HepG2 (cell line): Measurements from ENCODE around the gene SH3BGRL2. TPM values are rescaled to one million over a fixed set of nuclear protein-coding genes. Genes with fewer than 3 reads are reported as not detected.

ENCODE experiments used
- ATAC-seq: fragments of 200-7000 bp; cut with Tn5 transposase; 3 replicates; pipeline ENCODE4 v1.9.1; 2020; ENCODE audit warnings: mild to moderate bottlenecking, moderate library complexity
- BruUV-seq: library from RNA; stranded (reverse); fragments of 400-500 nt; replicated peaks from 2 replicates; lab custom pipeline; 2021; lab: Mats Ljungman, UMichigan
- CTCF ChIA-PET: fragments of 300-600 bp; formaldehyde crosslinking; extraction: SDS; loops from one replicate; lab custom pipeline; 2021; ENCODE audit warnings: low total read pairs, inconsistent platforms, low intra/inter-chr PET ratio; lab: Yijun Ruan, JAX
- POLR2A ChIA-PET: fragments of 350-600 bp; sonication (Branson Sonifier 250); formaldehyde crosslinking; loops from one replicate; lab custom pipeline; 2020; ENCODE audit warnings: antibody characterized with exemption, inconsistent platforms; lab: Yijun Ruan, JAX
- DNase-seq: peaks from one replicate; pipeline ENCODE4 v3.0.0-alpha.2; 2015; ENCODE audit warnings: low spot score
- FAIRE-seq: peaks from 3 replicates; lab custom pipeline; 2011; peaks lifted over from hg19 to GRCh38; lab: Jason Lieb, UNC
- H2AFZ ChIP-seq: one replicate; pipeline ENCODE4 v1.6.1; 2011; ENCODE audit warnings: low read length, inconsistent platforms
- H3K27ac ChIP-seq: fragments of 300-600 bp; 3 replicates; pipeline ENCODE4 v1.8.0; 2011; ENCODE audit warnings: mixed run types, mild to moderate bottlenecking, mixed read lengths, low read length, inconsistent platforms; ENCODE audit not compliant: insufficient read depth; ENCODE audit errors: extremely low read length
- H3K27me3 ChIP-seq, 2 experiments: fragments of 200-600 bp in 1 of 2; 2 replicates in 1 of 2; 3 replicates in 1 of 2; pipeline versions ENCODE4 v1.6.0 to v1.8.0; 2011; ENCODE audit warnings: low read length in 2 of 2, mild to moderate bottlenecking in 2 of 2, moderate library complexity in 2 of 2, inconsistent platforms in 1 of 2; ENCODE audit not compliant: insufficient read depth in 2 of 2, control insufficient read depth in 1 of 2
- H3K36me3 ChIP-seq, 2 experiments: fragments of 200-600 bp in 1 of 2; replicated peaks in 1 of 2; 2 replicates in 1 of 2; 3 replicates in 1 of 2; pipeline versions ENCODE4 v1.5.1 to v1.8.0; 2011; ENCODE audit warnings: low read length in 2 of 2, inconsistent platforms in 1 of 2; ENCODE audit not compliant: insufficient read depth in 2 of 2, control insufficient read depth in 1 of 2
- H3K4me1 ChIP-seq: 2 replicates; pipeline ENCODE4 v1.5.1; 2012; ENCODE audit warnings: low read length, inconsistent platforms; ENCODE audit not compliant: insufficient read depth
- H3K4me2 ChIP-seq: 2 replicates; pipeline ENCODE4 v1.6.0; 2011; ENCODE audit warnings: low read depth, low read length, inconsistent platforms
- H3K4me3 ChIP-seq, 3 experiments: fragments of 200-600 bp in 1 of 3; sonication (generic), shearing (Covaris generic) in 1 of 3; replicated peaks in 1 of 3; 2 replicates each; pipeline ENCODE4 v1.5.1; 2011 to 2016; ENCODE audit warnings: low read length in 3 of 3, inconsistent platforms in 2 of 3, low read depth in 2 of 3, mild to moderate bottlenecking in 2 of 3, control low read depth in 1 of 3, mixed read lengths in 1 of 3; ENCODE audit not compliant: insufficient read depth in 1 of 3
- H3K79me2 ChIP-seq: one replicate; pipeline ENCODE4 v1.6.1; 2011; ENCODE audit warnings: low read length, inconsistent platforms; ENCODE audit not compliant: insufficient read depth
- H3K9ac ChIP-seq: 2 replicates; pipeline ENCODE4 v1.6.0; 2011; ENCODE audit warnings: mild to moderate bottlenecking, low read depth, low read length, inconsistent platforms; ENCODE audit not compliant: insufficient read depth
- H3K9me3 ChIP-seq: 2 replicates; pipeline ENCODE4 v1.5.1; 2012; ENCODE audit warnings: mild to moderate bottlenecking, low read length
- H4K20me1 ChIP-seq: 2 replicates; pipeline ENCODE4 v1.6.0; 2011; ENCODE audit warnings: inconsistent platforms, mild to moderate bottlenecking, low read length, moderate library complexity; ENCODE audit not compliant: insufficient read depth
- BCL6 ChIP-seq: IDR thresholded peaks from 2 replicates; pipeline ENCODE4 v1.6.1; 2016; ENCODE audit warnings: missing genetic modification reagents, missing compliant biosample characterization
- DMTF1 ChIP-seq: sonication (generic); formaldehyde crosslinking; IDR thresholded peaks from 2 replicates; pipeline ENCODE4 v1.4.0; 2020; ENCODE audit warnings: mild to moderate bottlenecking, missing genetic modification reagents
- RXRA ChIP-seq: sonication (generic); formaldehyde crosslinking; IDR thresholded peaks from 2 replicates; pipeline ENCODE4 v1.5.1; 2020; ENCODE audit warnings: missing genetic modification reagents
- ZBTB42 ChIP-seq: sonication (generic); formaldehyde crosslinking; IDR thresholded peaks from 2 replicates; pipeline ENCODE4 v1.5.0; 2020; ENCODE audit warnings: mild to moderate bottlenecking, missing genetic modification reagents
- ZNF362 ChIP-seq: sonication (generic); formaldehyde crosslinking; IDR thresholded peaks from 2 replicates; pipeline ENCODE4 v1.4.0; 2020; ENCODE audit warnings: missing genetic modification reagents, mild to moderate bottlenecking, borderline replicate concordance
- ZNF546 ChIP-seq: sonication (generic); formaldehyde crosslinking; conservative IDR thresholded peaks from 2 replicates; pipeline ENCODE4 v1.8.1; 2023; ENCODE audit warnings: mild to moderate bottlenecking, missing genetic modification reagents
- ZNF574 ChIP-seq: sonication (generic); formaldehyde crosslinking; IDR thresholded peaks from 2 replicates; pipeline ENCODE4 v1.4.0; 2020; ENCODE audit warnings: missing genetic modification reagents
- WGBS: methylation state at CpG from one replicate; pipeline ENCODE4 v1.1.6; 2017; ENCODE audit warnings: low lambda C conversion rate; 5-methylcytosine and 5-hydroxymethylcytosine counted together
- in situ Hi-C: cut with HindIII; loops from 2 replicates; pipeline ENCODE4 v1.10.0; 2017; ENCODE audit warnings: low pct_unique_long_range_greater_than_20kb; ENCODE audit not compliant: extremely low pct_ligation_motif_present
- intact Hi-C: fragments of 100-400 bp; cut with micrococcal nuclease; formaldehyde crosslinking; loops from one replicate; pipeline ENCODE4 v1.10.0; 2022; ENCODE audit not compliant: unreplicated experiment
- polyA plus RNA-seq, 8 experiments: library from polyadenylated mRNA; depleted of rRNA in 3 of 8; stranded (reverse) in 7 of 8; unstranded in 1 of 8; fragments of >200 nt; fragmentation: Illumina TruSeq in 4 of 8; extraction: Trizol in 4 of 8; gene quantifications; 2 replicates each; pipeline versions ENCODE4 v1.2.1 to v1.2.3, GENCODE V29; 2011 to 2016; ENCODE audit warnings: low read depth in 4 of 8, missing spikeins in 1 of 8, mixed read lengths in 1 of 8; ENCODE audit not compliant: insufficient read depth in 1 of 8
- total RNA-seq, 5 experiments: library from RNA; depleted of rRNA; stranded (reverse); fragments of >200 nt; fragmentation: Illumina TruSeq; extraction: Trizol; gene quantifications; 2 replicates each; pipeline ENCODE4 v1.2.3, GENCODE V29; 2016; ENCODE audit warnings: low read depth in 1 of 5

The SH3BGRL2 gene
- total and polyA plus RNA-seq, 2 of the 13 experiments (the other 11 are each of a cell fraction or from before 2014, with no cell fraction given) = 10.9 to 28.8 TPM

GRCh38 chr6:79718509-79719247 is 87.5 kb downstream of the SH3BGRL2 start (continued):
- TF ChIP-seq DMTF1 (CRISPR knock-in tag) = no peak
- TF ChIP-seq RXRA (CRISPR knock-in tag) = no peak
- no peak for TF ChIP-seq ZBTB42
- TF ChIP-seq, all 625 proteins: peak for 0

- CTCF ChIA-PET = no interaction called here
- TF ChIP-seq ZNF546 (CRISPR knock-in tag) = no peak
- TF ChIP-seq ZNF574 (CRISPR knock-in tag) = no peak
- TF ChIP-seq ZNF362 (CRISPR knock-in tag) = no peak
- TF ChIP-seq BCL6 (CRISPR knock-in tag) = no peak
- POLR2A ChIA-PET = no interaction called here
Measured at GRCh38 chr6:79719248-79719960, 88.3 kb downstream of the SH3BGRL2 start.

More at GRCh38 chr6:79719248-79719960, 88.3 kb downstream of the SH3BGRL2 start:
- H3K27me3 ChIP-seq = peaks cover 1 to 13% of the 10 kb centered on the region in 2 experiments; a peak in 3 of 5 replicates
- FAIRE-seq (no peak), ATAC-seq (no peak), DNase-seq (no peak)
- H3K4me2 ChIP-seq = no peak overlapping the region
- no peaks in the 10 kb centered on the region for H4K20me1 ChIP-seq
- in situ Hi-C loops (loop anchor here (5.0 to 10.0 kb wide), 2 partner anchors 147 to 325 kb away; no protein-coding TSS in a partner anchor), intact Hi-C loops (loop anchor here (10.0 kb wide), 1 partner anchor 75 kb away; no protein-coding TSS in a partner anchor)
- H3K27ac ChIP-seq = no peak overlapping the region
- H3K9ac ChIP-seq = no peak overlapping the region
- H2AFZ ChIP-seq = no peak overlapping the region
- no peak overlapping the region for H3K4me3 ChIP-seq
- no TSS peak for BruUV-seq
- H3K9me3 ChIP-seq = no peaks in the 10 kb centered on the region
- WGBS = 14% methylated on average over 6 of the region's 6 CpGs
- no peaks in the 10 kb centered on the region for H3K36me3 ChIP-seq
- H3K4me1 ChIP-seq = no peaks in the 10 kb centered on the region
- no peaks in the 10 kb centered on the region for H3K79me2 ChIP-seq
